Activated CD4-positive, alpha-beta T cell treated with anti-CD3 and anti-CD28 coated beads, Interleukin-2, amount 50 U/mL, for 24 hours (primary cell): ENCODE measurements around the gene DEK.

Source experiments
- DNase-seq, 2 donors: peaks; one replicate each; pipeline ENCODE4 v3.0.0-alpha.2; 2020; ENCODE audit warnings: low read depth in 1 of 2, low spot score in 1 of 2

Gene DEK

GRCh38 chr6:18265787-18266522 lies 1.6 kb upstream of the DEK start:
- no peak for DNase-seq

- no peak for DNase-seq
Observed at GRCh38 chr6:18264923-18265377, 620 bp upstream of the DEK start.

- peak in 1 of 2 donors; percentile 16 for DNase-seq
Observed at GRCh38 chr6:18263418-18264218, 712 bp downstream of the DEK start.

GRCh38 chr6:18262702-18263417 lies 1.5 kb downstream of the DEK start:
- DNase-seq: peak in 1 of 2 donors; percentile 49

GRCh38 chr6:18261877-18262276 lies 2.5 kb downstream of the DEK start:
- DNase-seq: no peak

GRCh38 chr6:18260448-18261106 lies 3.8 kb downstream of the DEK start:
- no peak for DNase-seq

- DNase-seq: no peak
Observed at GRCh38 chr6:18259675-18260447, 4.5 kb downstream of the DEK start.

GRCh38 chr6:18254793-18255192 lies 9.5 kb downstream of the DEK start:
- DNase-seq: no peak

GRCh38 chr6:18253635-18254034 lies 10.7 kb downstream of the DEK start:
- no peak for DNase-seq

GRCh38 chr6:18249271-18249670 lies 15.1 kb downstream of the DEK start:
- DNase-seq: no peak

GRCh38 chr6:18248698-18249097 lies 15.6 kb downstream of the DEK start:
- DNase-seq: no peak

GRCh38 chr6:18247002-18247401 lies 17.3 kb downstream of the DEK start:
- DNase-seq: no peak

GRCh38 chr6:18246205-18246604 lies 18.1 kb downstream of the DEK start:
- no peak for DNase-seq

GRCh38 chr6:18245642-18246041 lies 18.7 kb downstream of the DEK start:
- DNase-seq: no peak

GRCh38 chr6:18245079-18245478 lies 19.3 kb downstream of the DEK start:
- no peak for DNase-seq

- no peak for DNase-seq
Observed at GRCh38 chr6:18244251-18244650, 20.1 kb downstream of the DEK start.

- DNase-seq: no peak
Observed at GRCh38 chr6:18243302-18243893, 20.9 kb downstream of the DEK start.

- no peak for DNase-seq
Observed at GRCh38 chr6:18242062-18242851, 22.1 kb downstream of the DEK start.
